Sigmoid colon (tissue), 7 donors: Measurements from ENCODE around the gene MGAT5. TPM values are rescaled to one million over a fixed set of nuclear protein-coding genes. Genes with fewer than 3 reads are reported as not detected.

Experiments used
- DNase-seq: peaks from one replicate; pipeline ENCODE4 v3.0.0-alpha.2; 2019
- H3K27ac ChIP-seq, 4 donors: fragments of 200-600 bp; sonication (generic); one replicate each; pipeline ENCODE4 v1.5.1; 2016 to 2019; ENCODE audit warnings: mild to moderate bottlenecking in 1 of 4
- H3K27me3 ChIP-seq, 3 donors: fragments of 200-600 bp; sonication (generic); one replicate each; pipeline ENCODE4 v1.5.1; 2019; ENCODE audit warnings: mild to moderate bottlenecking in 1 of 3
- H3K36me3 ChIP-seq, 4 donors: fragments of 200-600 bp; sonication (generic); one replicate each; pipeline ENCODE4 v1.5.1; 2016 to 2019
- H3K4me1 ChIP-seq, 4 donors: fragments of 200-600 bp; sonication (generic); one replicate each; pipeline ENCODE4 v1.5.1; 2017 to 2019
- H3K4me3 ChIP-seq, 4 donors: fragments of 200-600 bp; sonication (generic); one replicate each; pipeline ENCODE4 v1.5.1; 2017 to 2019; ENCODE audit warnings: mild to moderate bottlenecking in 2 of 4, moderate library complexity in 1 of 4
- H3K9me3 ChIP-seq, 4 donors: fragments of 200-600 bp in 3 of 4; sonication (generic) in 3 of 4; one replicate each; pipeline versions ENCODE4 v1.5.1 to v1.6.1; 2013 to 2019
- CTCF ChIP-seq, 4 experiments: fragments of 450-650 bp in 3 of 4; fragments of 200-600 bp in 1 of 4; IDR thresholded peaks; one replicate each; pipeline ENCODE4 v1.5.1; 2016 to 2019; ENCODE audit warnings: antibody characterized with exemption in 4 of 4, mild to moderate bottlenecking in 3 of 4, moderate library complexity in 2 of 4
- EP300 ChIP-seq, 4 donors: sonication (generic); formaldehyde crosslinking; IDR thresholded peaks; one replicate each; pipeline ENCODE4 v1.6.1; 2017; ENCODE audit warnings: antibody characterized with exemption in 4 of 4
- POLR2A ChIP-seq, 2 donors: fragments of 450-650 bp; IDR thresholded peaks; one replicate each; pipeline ENCODE4 v1.6.1; 2016; ENCODE audit warnings: antibody characterized with exemption in 2 of 2, mild to moderate bottlenecking in 2 of 2, moderate library complexity in 2 of 2
- POLR2AphosphoS5 ChIP-seq, 4 donors: sonication (generic); formaldehyde crosslinking; IDR thresholded peaks; one replicate each; pipeline ENCODE4 v1.6.1; 2017; ENCODE audit warnings: antibody characterized with exemption in 4 of 4
- WGBS, 2 donors: extraction: QIAGEN DNeasy Blood & Tissue Kit; methylation state at CpG; one replicate each; pipeline ENCODE4 v1.1.7; 2013; 5-methylcytosine and 5-hydroxymethylcytosine counted together
- intact Hi-C: fragments of 100-400 bp; cut with DNase I; formaldehyde crosslinking; loops from one replicate; pipeline ENCODE4 v1.15.1; 2023
- polyA plus RNA-seq, 3 donors: library from polyadenylated mRNA; stranded (reverse); fragments of 200-250 nt; gene quantifications; one replicate each; pipeline ENCODE4 v1.2.3, GENCODE V29; 2013
- total RNA-seq, 4 donors: library from RNA; depleted of rRNA; stranded (reverse); fragments of >200 nt; gene quantifications; one replicate each; pipeline ENCODE4 v1.1.0, GENCODE V29; 2016
- donor health status: healthy with polysubstance abuse.
- donor health status: Bipolar disorder and iron deficiency.
- donor health status: healthy.

Gene MGAT5
- total and polyA plus RNA-seq, 7 donors: 3.0 to 42.4 (median 30.3) TPM

- 99 to 100% methylated on average over 4 of the region's 4 CpGs for WGBS, 2 donors
- peaks cover 0 to 38% (median 0%) of the 10 kb centered on the region in 4 donors for H3K36me3 ChIP-seq
Measured at GRCh38 chr2:134445116-134445515, 191.2 kb downstream of the MGAT5 start.

DNA sequence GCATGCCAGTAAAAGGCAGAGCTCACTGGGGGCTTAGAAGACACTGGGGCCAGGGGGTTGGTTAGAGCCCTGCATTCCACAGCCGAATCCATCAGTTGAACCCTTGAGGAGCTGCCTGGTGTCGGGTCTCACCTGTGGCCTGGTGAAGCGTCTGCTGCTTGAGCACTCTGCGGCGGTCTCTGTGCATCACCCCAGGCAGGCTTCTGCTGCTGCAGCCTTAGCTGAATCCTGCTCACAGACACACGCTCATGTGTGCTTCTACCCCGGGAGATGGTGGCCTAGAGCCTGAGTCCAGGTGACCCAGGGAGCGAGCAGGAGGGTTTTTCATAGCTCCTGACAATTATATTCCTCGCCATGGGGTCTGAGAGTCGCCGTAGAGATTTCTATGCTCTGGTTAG, 192.1 kb downstream of the MGAT5 start:
- intact Hi-C loops: no loop called here
- DNase-seq: no peak
- peaks cover 0 to 5% (median 0%) of the 10 kb centered on the region in 4 donors for H3K4me1 ChIP-seq
- peaks cover 0 to 38% (median 0%) of the 10 kb centered on the region in 4 donors for H3K36me3 ChIP-seq
- no peaks in the 10 kb centered on the region for H3K9me3 ChIP-seq
- H3K27me3 ChIP-seq: no peaks in the 10 kb centered on the region
- no peak overlapping the region for H3K27ac ChIP-seq
- H3K4me3 ChIP-seq: no peak overlapping the region
- WGBS, 2 donors: 90 to 91% methylated on average over 11 of the region's 11 CpGs
- TF ChIP-seq POLR2A (IDR thresholded peaks at IDR 0.05): no peak
- no peak for TF ChIP-seq EP300 (IDR thresholded peaks at IDR 0.05)
- no peak for TF ChIP-seq POLR2AphosphoS5 (IDR thresholded peaks at IDR 0.05)
- no peak for TF ChIP-seq CTCF (IDR thresholded peaks at IDR 0.05)

More at GRCh38 chr2:134445116-134445515, 191.2 kb downstream of the MGAT5 start:
- H3K27ac ChIP-seq: no peak overlapping the region
- TF ChIP-seq POLR2AphosphoS5 (IDR thresholded peaks at IDR 0.05) (no peak), CTCF (IDR thresholded peaks at IDR 0.05) (no peak), POLR2A (IDR thresholded peaks at IDR 0.05) (no peak), EP300 (IDR thresholded peaks at IDR 0.05) (no peak)
- no peak overlapping the region for H3K4me3 ChIP-seq
- DNase-seq: no peak
- H3K4me1 ChIP-seq: peaks cover 0 to 5% (median 0%) of the 10 kb centered on the region in 4 donors
- H3K27me3 ChIP-seq: no peaks in the 10 kb centered on the region
- intact Hi-C loops: no loop called here
- H3K9me3 ChIP-seq: no peaks in the 10 kb centered on the region

DNA sequence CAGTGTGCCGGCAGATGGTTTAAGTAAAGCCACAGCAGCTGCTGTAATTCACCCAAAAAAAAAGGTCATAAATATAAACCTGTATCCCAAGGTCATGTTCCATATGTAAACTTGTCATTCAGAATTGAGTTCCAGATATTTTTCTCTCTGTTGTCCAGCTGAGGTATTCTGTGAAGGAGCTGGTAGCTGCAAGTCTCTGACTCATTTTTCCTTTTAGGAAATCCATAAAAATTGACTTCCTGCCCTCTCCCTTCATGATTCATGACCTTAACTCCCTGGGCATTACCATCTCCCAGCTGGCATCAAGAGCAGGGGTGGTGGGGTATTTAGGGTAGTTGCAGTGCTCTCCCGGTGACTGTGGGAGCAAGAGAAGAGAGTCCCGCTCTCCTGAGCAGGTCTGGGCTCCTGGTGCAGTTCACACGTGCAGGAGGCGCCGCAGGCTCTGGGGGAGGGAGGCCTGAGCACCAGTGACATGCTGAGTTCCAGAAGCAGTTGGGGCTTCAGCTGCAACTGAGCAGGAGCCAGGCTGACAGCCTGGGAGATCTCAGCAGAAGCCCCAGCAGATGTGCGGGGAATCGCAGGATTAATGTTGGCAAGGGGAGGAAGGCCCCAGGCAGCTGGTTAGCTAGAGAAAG, 192.6 kb downstream of the MGAT5 start:
- Histone ChIP-seq H3K27me3 (no peaks in the 10 kb centered on the region), H3K27ac (no peak overlapping the region), H3K4me1 (peaks cover 0 to 5% (median 0%) of the 10 kb centered on the region in 4 donors), H3K4me3 (no peak overlapping the region), H3K9me3 (no peaks in the 10 kb centered on the region), H3K36me3 (peaks cover 0 to 38% (median 0%) of the 10 kb centered on the region in 4 donors)
- 83 to 87% methylated on average over 8 of the region's 8 CpGs for WGBS, 2 donors
- intact Hi-C loops: no loop called here
- TF ChIP-seq EP300 (IDR thresholded peaks at IDR 0.05) (no peak), POLR2AphosphoS5 (IDR thresholded peaks at IDR 0.05) (no peak), CTCF (IDR thresholded peaks at IDR 0.05) (no peak), POLR2A (IDR thresholded peaks at IDR 0.05) (no peak)
- no peak for DNase-seq

DNA sequence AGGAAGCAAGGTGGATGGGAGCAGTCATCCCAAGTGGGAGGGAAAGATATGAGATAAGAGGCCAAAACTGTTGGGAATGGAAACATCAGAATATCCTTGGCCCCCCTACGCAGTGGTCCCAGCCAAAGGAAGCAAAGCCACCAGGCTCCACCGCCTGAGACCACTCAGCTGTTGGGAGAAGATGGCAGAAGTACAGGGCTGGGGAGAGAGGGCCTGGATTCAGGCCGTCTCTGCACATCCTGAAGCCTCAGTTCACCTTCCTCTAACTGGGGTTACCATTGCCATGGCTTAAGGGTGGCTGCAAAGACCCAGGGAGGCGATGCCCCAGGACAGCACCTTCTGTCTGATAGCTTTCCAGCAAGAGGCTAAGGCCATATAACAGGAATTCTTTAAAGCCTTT, 193.8 kb downstream of the MGAT5 start:
- Histone ChIP-seq H3K36me3 (peaks cover 0 to 27% (median 0%) of the 10 kb centered on the region in 4 donors), H3K4me1 (peaks cover 0 to 5% (median 0%) of the 10 kb centered on the region in 4 donors), H3K4me3 (no peak overlapping the region), H3K27ac (no peak overlapping the region), H3K27me3 (no peaks in the 10 kb centered on the region), H3K9me3 (no peaks in the 10 kb centered on the region)
- DNase-seq: no peak
- TF ChIP-seq POLR2AphosphoS5 (IDR thresholded peaks at IDR 0.05) (no peak), CTCF (IDR thresholded peaks at IDR 0.05) (no peak), POLR2A (IDR thresholded peaks at IDR 0.05) (no peak), EP300 (IDR thresholded peaks at IDR 0.05) (no peak)
- 94% methylated on average over 4 of the region's 4 CpGs for WGBS, 2 donors
- intact Hi-C loops: no loop called here
